ENCODE results near the gene RBCK1. TPM values are rescaled to one million over a fixed set of nuclear protein-coding genes. Genes with fewer than 3 reads are reported as not detected.

Gene RBCK1
- total RNA-seq, result 62.4 and 65.2 TPM in 2 replicates
- long read RNA-seq, partial matches to known transcripts, result 2 of 2 reads
- long read RNA-seq, other reads (novel, unspliced or antisense), result 0 of 2 reads

DNA sequence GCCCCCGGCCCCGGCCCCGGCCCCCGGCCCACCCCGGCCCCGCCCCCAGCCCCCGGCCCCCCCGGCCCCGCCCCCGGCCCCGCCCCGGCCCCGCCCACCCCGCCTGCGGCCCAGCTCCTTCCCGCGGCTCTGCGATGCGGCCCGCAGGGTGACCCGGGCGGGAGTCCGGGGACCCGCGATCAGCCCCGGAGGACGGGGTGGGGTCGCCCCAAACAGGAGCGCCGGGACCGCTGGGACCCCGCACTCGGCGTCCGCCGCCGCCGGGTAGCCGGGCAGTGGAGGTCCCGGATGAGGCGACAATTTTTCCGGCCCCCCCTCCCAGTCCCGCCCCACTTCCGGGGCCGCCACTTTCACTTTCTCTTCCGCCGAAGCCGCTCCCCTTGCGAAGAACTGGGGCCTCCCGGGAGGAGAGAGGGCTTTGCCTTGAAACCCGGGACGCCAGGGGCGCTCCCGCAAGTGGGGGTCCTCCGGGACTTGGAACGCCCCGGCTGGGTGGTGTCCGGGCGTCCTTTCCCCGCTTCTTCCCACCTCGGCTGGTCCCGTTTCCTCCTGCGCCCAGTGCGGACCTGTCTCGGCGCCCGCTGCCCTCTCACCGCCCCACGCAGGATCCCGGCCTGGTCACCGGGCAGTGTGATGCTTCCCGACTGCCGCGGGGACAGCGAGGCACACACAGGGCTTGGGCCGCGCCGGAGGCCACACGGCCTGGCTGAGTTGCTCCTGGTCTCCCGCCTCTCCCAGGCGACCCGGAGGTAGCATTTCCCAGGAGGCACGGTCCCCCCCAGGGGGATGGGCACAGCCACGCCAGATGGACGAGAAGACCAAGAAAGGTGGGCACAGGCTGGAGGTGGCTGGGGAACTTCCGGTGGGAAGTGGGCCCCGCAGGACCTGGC lies at the start of gene RBCK1:
RBCK1 (plus strand) TSS at position 347 of the 890 bp plus-strand sequence; CDS start at position 806, 459 bp downstream.
- Mint-ChIP-seq H3K4me1 (peaks cover 23% of the 10 kb centered on the region), H3K27me3 (ENCODE audit: low read depth) (no peaks in the 10 kb centered on the region), H3K9me3 (peaks cover 6% of the 10 kb centered on the region), H3K27ac (ENCODE audit: unreplicated experiment) (peak within 1 kb of the TSS; percentile 93), H3K36me3 (ENCODE audit: low read depth) (peaks cover 28% of the 10 kb centered on the region), H3K4me3 (peak within 1 kb of the TSS; percentile 91)
- no peak for TF ChIP-seq CTCF (conservative IDR thresholded peaks at IDR 0.05)
- peak; percentile 72 for DNase-seq (ENCODE audit: low read depth, low spot score)

- TF ChIP-seq CTCF (conservative IDR thresholded peaks at IDR 0.05), result no peak
- no peak for DNase-seq (ENCODE audit: low read depth, low spot score)
- no peak overlapping the region for H3K27ac Mint-ChIP-seq (ENCODE audit: unreplicated experiment)
- no peak overlapping the region for H3K4me3 Mint-ChIP-seq
- H3K9me3 Mint-ChIP-seq, result no peaks in the 10 kb centered on the region
- no peaks in the 10 kb centered on the region for H3K36me3 Mint-ChIP-seq (ENCODE audit: low read depth)
- H3K4me1 Mint-ChIP-seq, result peaks cover 7% of the 10 kb centered on the region
- peaks cover 2% of the 10 kb centered on the region for H3K27me3 Mint-ChIP-seq (ENCODE audit: low read depth)
These were observed 49.1 kb upstream of the RBCK1 start for GRCh38 chr20:358891-359555.

GRCh38 chr20:361561-361960 lies 46.5 kb upstream of the RBCK1 start:
- Mint-ChIP-seq H3K9me3 (no peaks in the 10 kb centered on the region), H3K27ac (ENCODE audit: unreplicated experiment) (no peak overlapping the region), H3K27me3 (ENCODE audit: low read depth) (peaks cover 2% of the 10 kb centered on the region), H3K36me3 (ENCODE audit: low read depth) (no peaks in the 10 kb centered on the region), H3K4me1 (peaks cover 7% of the 10 kb centered on the region), H3K4me3 (no peak overlapping the region)
- TF ChIP-seq CTCF (conservative IDR thresholded peaks at IDR 0.05), result no peak
- DNase-seq (ENCODE audit: low read depth, low spot score), result no peak

GRCh38 chr20:362271-363254 lies 45.5 kb upstream of the RBCK1 start:
- H3K4me1 Mint-ChIP-seq, result peaks cover 11% of the 10 kb centered on the region
- DNase-seq (ENCODE audit: low read depth, low spot score), result no peak
- no peaks in the 10 kb centered on the region for H3K9me3 Mint-ChIP-seq
- H3K36me3 Mint-ChIP-seq (ENCODE audit: low read depth), result no peaks in the 10 kb centered on the region
- H3K27me3 Mint-ChIP-seq (ENCODE audit: low read depth), result peaks cover 2% of the 10 kb centered on the region
- no peak overlapping the region for H3K4me3 Mint-ChIP-seq
- no peak for TF ChIP-seq CTCF (conservative IDR thresholded peaks at IDR 0.05)
- peak overlapping the region; percentile 47 for H3K27ac Mint-ChIP-seq (ENCODE audit: unreplicated experiment)

All from neural crest cell (in vitro differentiated cells).